ENCODE data around the gene CTDSPL. TPM values are rescaled to one million over a fixed set of nuclear protein-coding genes. Genes with fewer than 3 reads are reported as not detected.
"Not testable (repeated sequence)": the region's sequence is repeated elsewhere in the genome, so short reads cannot be mapped to it uniquely, and the experiment has no call there.

Gene CTDSPL
- total and polyA plus RNA-seq, 10 of the 15 experiments (the other 5 are each of a cell fraction or from before 2014, with no cell fraction given) = 0.05 to 0.51 (median 0.18) TPM; not detected in 6

DNA sequence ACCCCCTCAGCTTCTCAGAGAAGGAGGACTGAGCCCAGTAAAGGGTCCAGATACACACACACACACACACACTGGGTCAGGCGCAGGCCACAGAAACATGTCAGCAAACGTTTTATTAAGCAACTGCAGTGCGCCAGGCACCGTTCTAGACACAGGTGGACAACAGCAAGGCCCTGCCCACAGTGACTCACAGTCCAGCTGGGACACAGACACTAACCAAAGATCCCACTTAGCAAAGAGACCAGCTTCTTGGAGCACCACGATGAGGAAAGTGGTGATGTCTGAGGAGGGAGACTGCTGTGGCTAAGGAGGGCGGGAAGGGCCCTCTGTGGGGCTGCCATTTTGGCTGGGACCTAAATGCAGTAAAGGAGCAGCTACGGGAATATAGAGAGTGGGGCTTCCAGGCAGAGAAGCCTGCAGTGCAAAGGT is 126.1 kb downstream of the CTDSPL start:
- no TSS peak for BruUV-seq (replicated peaks)
- H3K36me3 ChIP-seq (ENCODE audit: control insufficient read depth in 2 of 2, insufficient read depth in 2 of 2, low read length in 1 of 2) = no peaks in the 10 kb centered on the region
- no peaks in the 10 kb centered on the region for H4K20me1 ChIP-seq (ENCODE audit: control insufficient read depth, insufficient read depth)
- FAIRE-seq (no peak), DNase-seq (ENCODE audit: low read depth, low spot score) (no peak), ATAC-seq (no peak)
- in situ Hi-C loops (cut with MboI) (no loop called here), intact Hi-C loops (cut with micrococcal nuclease; ENCODE audit: unreplicated experiment) (no loop called here)
- no peak overlapping the region for H3K4me2 ChIP-seq (ENCODE audit: control insufficient read depth, insufficient read depth)
- no peaks in the 10 kb centered on the region for H3K4me1 ChIP-seq (ENCODE audit: control insufficient read depth, insufficient read depth, low read length)
- 53% methylated on average over 7 of the region's 7 CpGs for WGBS (ENCODE audit: insufficient coverage, insufficient replicate concordance, low lambda C conversion rate, missing lambda C conversion rate)
- no peak overlapping the region for H3K27ac ChIP-seq (ENCODE audit: control insufficient read depth, insufficient read depth)
- TF ChIP-seq CBX3 (IDR thresholded peaks at IDR 0.05; ENCODE audit: borderline replicate concordance, low read depth) = no peak
- TF ChIP-seq EED (IDR thresholded peaks at IDR 0.05; ENCODE audit: low read depth) = no peak
- TF ChIP-seq IKZF2 (IDR thresholded peaks at IDR 0.05) = no peak
- TF ChIP-seq FOXM1 (IDR thresholded peaks at IDR 0.05; ENCODE audit: low read depth, low read length) = no peak
- no peak for TF ChIP-seq WRNIP1 (IDR thresholded peaks at IDR 0.05; ENCODE audit: borderline replicate concordance, low read depth, low read length)
- TF ChIP-seq HCFC1 (IDR thresholded peaks at IDR 0.05; ENCODE audit: low read length) = no peak
- no peak for TF ChIP-seq NR2F1 (conservative IDR thresholded peaks at IDR 0.05)
- TF ChIP-seq, protein P1, sequence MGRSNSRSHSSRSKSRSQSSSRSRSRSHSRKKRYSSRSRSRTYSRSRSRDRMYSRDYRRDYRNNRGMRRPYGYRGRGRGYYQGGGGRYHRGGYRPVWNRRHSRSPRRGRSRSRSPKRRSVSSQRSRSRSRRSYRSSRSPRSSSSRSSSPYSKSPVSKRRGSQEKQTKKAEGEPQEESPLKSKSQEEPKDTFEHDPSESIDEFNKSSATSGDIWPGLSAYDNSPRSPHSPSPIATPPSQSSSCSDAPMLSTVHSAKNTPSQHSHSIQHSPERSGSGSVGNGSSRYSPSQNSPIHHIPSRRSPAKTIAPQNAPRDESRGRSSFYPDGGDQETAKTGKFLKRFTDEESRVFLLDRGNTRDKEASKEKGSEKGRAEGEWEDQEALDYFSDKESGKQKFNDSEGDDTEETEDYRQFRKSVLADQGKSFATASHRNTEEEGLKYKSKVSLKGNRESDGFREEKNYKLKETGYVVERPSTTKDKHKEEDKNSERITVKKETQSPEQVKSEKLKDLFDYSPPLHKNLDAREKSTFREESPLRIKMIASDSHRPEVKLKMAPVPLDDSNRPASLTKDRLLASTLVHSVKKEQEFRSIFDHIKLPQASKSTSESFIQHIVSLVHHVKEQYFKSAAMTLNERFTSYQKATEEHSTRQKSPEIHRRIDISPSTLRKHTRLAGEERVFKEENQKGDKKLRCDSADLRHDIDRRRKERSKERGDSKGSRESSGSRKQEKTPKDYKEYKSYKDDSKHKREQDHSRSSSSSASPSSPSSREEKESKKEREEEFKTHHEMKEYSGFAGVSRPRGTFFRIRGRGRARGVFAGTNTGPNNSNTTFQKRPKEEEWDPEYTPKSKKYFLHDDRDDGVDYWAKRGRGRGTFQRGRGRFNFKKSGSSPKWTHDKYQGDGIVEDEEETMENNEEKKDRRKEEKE (IDR thresholded peaks at IDR 0.05) = no peak
- no peak for TF ChIP-seq ASH2L (IDR thresholded peaks at IDR 0.05; ENCODE audit: borderline replicate concordance, low read depth)
- no peak overlapping the region for H3K9ac ChIP-seq (ENCODE audit: control insufficient read depth, insufficient read depth, low read length)
- CTCF ChIA-PET = interaction anchor here (1.0 to 1.1 kb wide), 2 partner anchors 9 to 20 kb away, joined by 4 read pairs; no protein-coding TSS in a partner anchor
- POLR2A ChIA-PET = no interaction called here
- no peaks in the 10 kb centered on the region for H3K79me2 ChIP-seq (ENCODE audit: control insufficient read depth, insufficient read depth, low read length)
- no peak overlapping the region for H2AFZ ChIP-seq (ENCODE audit: control insufficient read depth, low read depth, low read length)
- H3K9me3 ChIP-seq (replicated peaks; ENCODE audit: control insufficient read depth, insufficient read depth, low read length) = no peaks in the 10 kb centered on the region
- RAD21 ChIA-PET (ENCODE audit: unreplicated experiment) = no interaction called here
- SMC1A ChIA-PET (ENCODE audit: uncharacterized antibody, unreplicated experiment) = no interaction called here
- H3K4me3 ChIP-seq = no peak overlapping the region
- H3K27me3 ChIP-seq (replicated peaks in 1 of 2; ENCODE audit: control insufficient read depth in 2 of 2, insufficient read depth in 2 of 2, low read length in 1 of 2) = no peaks in the 10 kb centered on the region

DNA sequence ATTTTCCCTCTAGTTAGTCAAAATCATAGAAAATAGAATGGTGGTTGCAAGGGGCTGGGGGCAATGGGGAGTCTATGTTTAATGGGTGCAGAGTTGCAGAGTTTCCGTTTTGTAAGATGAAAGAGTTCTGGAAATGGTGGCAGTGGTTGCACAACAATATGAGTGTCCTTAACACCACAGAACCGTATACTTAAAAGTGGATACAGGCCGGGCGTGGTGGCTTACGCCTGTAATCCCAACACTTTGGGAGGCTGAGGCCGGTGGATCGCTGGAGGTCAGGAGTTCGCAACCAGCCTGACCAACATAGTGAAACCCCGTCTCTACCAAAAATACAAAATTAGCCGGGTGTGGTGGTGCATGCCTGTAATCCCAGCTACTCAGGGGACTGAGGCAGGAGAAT is 126.7 kb downstream of the CTDSPL start:
- H3K9ac ChIP-seq (ENCODE audit: control insufficient read depth, insufficient read depth, low read length) = not testable (repeated sequence)

More for the DNA sequence above, 126.7 kb downstream of the CTDSPL start:
- H3K79me2 ChIP-seq (ENCODE audit: control insufficient read depth, insufficient read depth, low read length); H3K9me3 ChIP-seq (replicated peaks; ENCODE audit: control insufficient read depth, insufficient read depth, low read length); FAIRE-seq; H3K4me2 ChIP-seq (ENCODE audit: control insufficient read depth, insufficient read depth); SMC1A ChIA-PET (ENCODE audit: uncharacterized antibody, unreplicated experiment); ATAC-seq; RAD21 ChIA-PET (ENCODE audit: unreplicated experiment); DNase-seq (ENCODE audit: low read depth, low spot score); BruUV-seq (replicated peaks); H2AFZ ChIP-seq (ENCODE audit: control insufficient read depth, low read depth, low read length); H3K27ac ChIP-seq (ENCODE audit: control insufficient read depth, insufficient read depth); intact Hi-C loops (cut with micrococcal nuclease; ENCODE audit: unreplicated experiment); in situ Hi-C loops (cut with MboI); H3K27me3 ChIP-seq (replicated peaks in 1 of 2; ENCODE audit: control insufficient read depth in 2 of 2, insufficient read depth in 2 of 2, low read length in 1 of 2); H3K36me3 ChIP-seq (ENCODE audit: control insufficient read depth in 2 of 2, insufficient read depth in 2 of 2, low read length in 1 of 2); H3K4me1 ChIP-seq (ENCODE audit: control insufficient read depth, insufficient read depth, low read length); POLR2A ChIA-PET; H3K4me3 ChIP-seq; H4K20me1 ChIP-seq (ENCODE audit: control insufficient read depth, insufficient read depth): not testable (repeated sequence)
- WGBS (ENCODE audit: insufficient coverage, insufficient replicate concordance, low lambda C conversion rate, missing lambda C conversion rate) = 76% methylated on average over 10 of the region's 10 CpGs
- CTCF ChIA-PET = interaction anchor here (1.0 to 1.1 kb wide), 2 partner anchors 9 to 21 kb away, joined by 4 read pairs; no protein-coding TSS in a partner anchor

Data from GM12878 (cell line).